ENCODE measurements around the gene DLGAP1. TPM values are rescaled to one million over a fixed set of nuclear protein-coding genes. Genes with fewer than 3 reads are reported as not detected.

DLGAP1 gene
- total and polyA plus RNA-seq, 2 of the 13 experiments (the other 11 are each of a cell fraction or from before 2014, with no cell fraction given): 0.01 TPM; not detected in 1

DNA sequence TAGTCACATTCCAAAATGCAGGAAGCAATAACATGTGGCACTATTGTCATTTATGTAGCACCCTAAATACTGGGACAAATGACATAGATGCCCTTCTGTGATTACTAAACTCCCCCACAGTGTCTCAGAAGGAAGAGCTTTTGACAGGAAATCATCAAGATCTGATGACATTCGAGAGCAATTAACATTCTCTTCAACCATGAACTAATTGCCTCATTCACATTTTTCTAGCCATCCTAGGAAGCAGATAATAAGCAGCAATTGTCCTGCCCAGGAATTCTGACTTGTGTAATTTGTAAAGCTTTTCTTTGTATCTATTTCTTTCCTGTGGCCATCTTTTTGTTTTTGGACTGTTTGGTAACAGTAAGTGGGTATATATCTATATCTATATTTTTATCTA is 712.6 kb downstream of the DLGAP1 start:
- Histone ChIP-seq H3K9ac (ENCODE audit: insufficient read depth, low read depth, low read length) (no peak overlapping the region), H3K27me3 (ENCODE audit: control insufficient read depth in 1 of 2, insufficient read depth in 2 of 2, low read length in 2 of 2) (no peaks in the 10 kb centered on the region; a peak in 1 of 5 replicates), H3K27ac (ENCODE audit: extremely low read length, insufficient read depth, low read length) (no peak overlapping the region), H2AFZ (ENCODE audit: low read length) (no peak overlapping the region), H3K4me1 (ENCODE audit: insufficient read depth, low read length) (no peaks in the 10 kb centered on the region), H3K4me2 (ENCODE audit: low read depth, low read length) (no peak overlapping the region), H3K9me3 (ENCODE audit: low read length) (no peaks in the 10 kb centered on the region), H4K20me1 (ENCODE audit: insufficient read depth, low read length) (no peaks in the 10 kb centered on the region), H3K4me3 (replicated peaks in 1 of 3; ENCODE audit: insufficient read depth in 1 of 3, low read depth in 2 of 3, low read length in 3 of 3) (no peak overlapping the region), H3K36me3 (replicated peaks in 1 of 2; ENCODE audit: control insufficient read depth in 1 of 2, insufficient read depth in 2 of 2, low read length in 2 of 2) (no peaks in the 10 kb centered on the region), H3K79me2 (ENCODE audit: insufficient read depth, low read length) (no peaks in the 10 kb centered on the region)
- ChIA-PET CTCF (ENCODE audit: low intra/inter-chr PET ratio, low total read pairs) (no interaction called here), POLR2A (no interaction called here)
- no TSS peak for BruUV-seq (replicated peaks)
- in situ Hi-C loops (cut with HindIII; ENCODE audit: extremely low pct_ligation_motif_present, low pct_unique_long_range_greater_than_20kb): no loop called here
- ATAC-seq: no peak
- no peak for DNase-seq (ENCODE audit: low spot score)
- TF ChIP-seq ZNF703 (CRISPR knock-in tag; IDR thresholded peaks at IDR 0.05; ENCODE audit: borderline replicate concordance): no peak
- TF ChIP-seq IKZF1 (IDR thresholded peaks at IDR 0.05): no peak
- TF ChIP-seq ZNF282 (IDR thresholded peaks at IDR 0.05; ENCODE audit: partially characterized antibody): no peak
- TF ChIP-seq HOXA3 (CRISPR knock-in tag; IDR thresholded peaks at IDR 0.05): no peak
- no peak for TF ChIP-seq ZKSCAN5 (CRISPR knock-in tag; IDR thresholded peaks at IDR 0.05)
- no peak for TF ChIP-seq FOXC1 (CRISPR knock-in tag; IDR thresholded peaks at IDR 0.05; ENCODE audit: borderline replicate concordance)
- TF ChIP-seq, protein P1, sequence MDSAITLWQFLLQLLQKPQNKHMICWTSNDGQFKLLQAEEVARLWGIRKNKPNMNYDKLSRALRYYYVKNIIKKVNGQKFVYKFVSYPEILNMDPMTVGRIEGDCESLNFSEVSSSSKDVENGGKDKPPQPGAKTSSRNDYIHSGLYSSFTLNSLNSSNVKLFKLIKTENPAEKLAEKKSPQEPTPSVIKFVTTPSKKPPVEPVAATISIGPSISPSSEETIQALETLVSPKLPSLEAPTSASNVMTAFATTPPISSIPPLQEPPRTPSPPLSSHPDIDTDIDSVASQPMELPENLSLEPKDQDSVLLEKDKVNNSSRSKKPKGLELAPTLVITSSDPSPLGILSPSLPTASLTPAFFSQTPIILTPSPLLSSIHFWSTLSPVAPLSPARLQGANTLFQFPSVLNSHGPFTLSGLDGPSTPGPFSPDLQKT (CRISPR knock-in tag; IDR thresholded peaks at IDR 0.05; ENCODE audit: borderline replicate concordance): no peak
- no peak for TF ChIP-seq KMT2B (CRISPR knock-in tag; IDR thresholded peaks at IDR 0.05)
- no peak for TF ChIP-seq KLF12 (CRISPR knock-in tag; IDR thresholded peaks at IDR 0.05; ENCODE audit: borderline replicate concordance)
- TF ChIP-seq PHF5A (CRISPR knock-in tag; IDR thresholded peaks at IDR 0.05; ENCODE audit: low read depth, unreplicated experiment): no peak
- TF ChIP-seq SOX13 (IDR thresholded peaks at IDR 0.05): no peak
- TF ChIP-seq SOX13 (CRISPR knock-in tag; conservative IDR thresholded peaks at IDR 0.05 in 1 of 2, IDR thresholded peaks at IDR 0.05 in 1 of 2): no peak
- no peak for TF ChIP-seq CHD2 (IDR thresholded peaks at IDR 0.05; ENCODE audit: low read depth, low read length)
- TF ChIP-seq ASH2L (IDR thresholded peaks at IDR 0.05; ENCODE audit: insufficient read length, low read depth, low read length): no peak
- TF ChIP-seq, protein P2, sequence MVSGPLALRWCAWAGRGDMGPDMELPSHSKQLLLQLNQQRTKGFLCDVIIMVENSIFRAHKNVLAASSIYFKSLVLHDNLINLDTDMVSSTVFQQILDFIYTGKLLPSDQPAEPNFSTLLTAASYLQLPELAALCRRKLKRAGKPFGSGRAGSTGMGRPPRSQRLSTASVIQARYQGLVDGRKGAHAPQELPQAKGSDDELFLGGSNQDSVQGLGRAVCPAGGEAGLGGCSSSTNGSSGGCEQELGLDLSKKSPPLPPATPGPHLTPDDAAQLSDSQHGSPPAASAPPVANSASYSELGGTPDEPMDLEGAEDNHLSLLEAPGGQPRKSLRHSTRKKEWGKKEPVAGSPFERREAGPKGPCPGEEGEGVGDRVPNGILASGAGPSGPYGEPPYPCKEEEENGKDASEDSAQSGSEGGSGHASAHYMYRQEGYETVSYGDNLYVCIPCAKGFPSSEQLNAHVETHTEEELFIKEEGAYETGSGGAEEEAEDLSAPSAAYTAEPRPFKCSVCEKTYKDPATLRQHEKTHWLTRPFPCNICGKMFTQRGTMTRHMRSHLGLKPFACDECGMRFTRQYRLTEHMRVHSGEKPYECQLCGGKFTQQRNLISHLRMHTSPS (CRISPR knock-in tag; IDR thresholded peaks at IDR 0.05; ENCODE audit: low read depth): no peak
- TF ChIP-seq, protein P3, sequence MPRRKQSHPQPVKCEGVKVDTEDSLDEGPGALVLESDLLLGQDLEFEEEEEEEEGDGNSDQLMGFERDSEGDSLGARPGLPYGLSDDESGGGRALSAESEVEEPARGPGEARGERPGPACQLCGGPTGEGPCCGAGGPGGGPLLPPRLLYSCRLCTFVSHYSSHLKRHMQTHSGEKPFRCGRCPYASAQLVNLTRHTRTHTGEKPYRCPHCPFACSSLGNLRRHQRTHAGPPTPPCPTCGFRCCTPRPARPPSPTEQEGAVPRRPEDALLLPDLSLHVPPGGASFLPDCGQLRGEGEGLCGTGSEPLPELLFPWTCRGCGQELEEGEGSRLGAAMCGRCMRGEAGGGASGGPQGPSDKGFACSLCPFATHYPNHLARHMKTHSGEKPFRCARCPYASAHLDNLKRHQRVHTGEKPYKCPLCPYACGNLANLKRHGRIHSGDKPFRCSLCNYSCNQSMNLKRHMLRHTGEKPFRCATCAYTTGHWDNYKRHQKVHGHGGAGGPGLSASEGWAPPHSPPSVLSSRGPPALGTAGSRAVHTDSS (CRISPR knock-in tag; conservative IDR thresholded peaks at IDR 0.05): no peak
- no peak for TF ChIP-seq TGIF2 (CRISPR knock-in tag; IDR thresholded peaks at IDR 0.05)
- TF ChIP-seq HNF4G (IDR thresholded peaks at IDR 0.05; ENCODE audit: borderline replicate concordance, low read depth, low read length): no peak
- no peak for TF ChIP-seq HNF4G (CRISPR knock-in tag; IDR thresholded peaks at IDR 0.05; ENCODE audit: borderline replicate concordance, low read depth)
- TF ChIP-seq ZFP36L2 (CRISPR knock-in tag; IDR thresholded peaks at IDR 0.05): no peak
- TF ChIP-seq, protein P4, sequence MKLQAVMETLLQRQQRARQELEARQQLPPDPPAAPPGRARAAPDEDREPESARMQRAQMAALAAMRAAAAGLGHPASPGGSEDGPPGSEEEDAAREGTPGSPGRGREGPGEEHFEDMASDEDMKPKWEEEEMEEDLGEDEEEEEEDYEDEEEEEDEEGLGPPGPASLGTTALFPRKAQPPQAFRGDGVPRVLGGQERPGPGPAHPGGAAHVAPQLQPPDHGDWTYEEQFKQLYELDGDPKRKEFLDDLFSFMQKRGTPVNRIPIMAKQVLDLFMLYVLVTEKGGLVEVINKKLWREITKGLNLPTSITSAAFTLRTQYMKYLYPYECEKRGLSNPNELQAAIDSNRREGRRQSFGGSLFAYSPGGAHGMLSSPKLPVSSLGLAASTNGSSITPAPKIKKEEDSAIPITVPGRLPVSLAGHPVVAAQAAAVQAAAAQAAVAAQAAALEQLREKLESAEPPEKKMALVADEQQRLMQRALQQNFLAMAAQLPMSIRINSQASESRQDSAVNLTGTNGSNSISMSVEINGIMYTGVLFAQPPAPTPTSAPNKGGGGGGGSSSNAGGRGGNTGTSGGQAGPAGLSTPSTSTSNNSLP (IDR thresholded peaks at IDR 0.05; ENCODE audit: low read depth, low read length): no peak
- TF ChIP-seq ZFAT (CRISPR knock-in tag; conservative IDR thresholded peaks at IDR 0.05): no peak
- intact Hi-C loops (cut with micrococcal nuclease; ENCODE audit: unreplicated experiment): no loop called here
- WGBS (ENCODE audit: low lambda C conversion rate): 0% methylated on average over 1 of the region's 1 CpG
- FAIRE-seq: no peak

Measured in HepG2 (cell line).